ENCODE data around the gene KCTD17. TPM values are rescaled to one million over a fixed set of nuclear protein-coding genes. Genes with fewer than 3 reads are reported as not detected.
A peak's percentile ranks its signal among the peaks of the same experiment; 100 is the strongest.

The KCTD17 gene
- total and polyA plus RNA-seq, 2 of the 13 experiments (the other 11 are each of a cell fraction or from before 2014, with no cell fraction given), result 5.3 to 11.7 TPM

DNA sequence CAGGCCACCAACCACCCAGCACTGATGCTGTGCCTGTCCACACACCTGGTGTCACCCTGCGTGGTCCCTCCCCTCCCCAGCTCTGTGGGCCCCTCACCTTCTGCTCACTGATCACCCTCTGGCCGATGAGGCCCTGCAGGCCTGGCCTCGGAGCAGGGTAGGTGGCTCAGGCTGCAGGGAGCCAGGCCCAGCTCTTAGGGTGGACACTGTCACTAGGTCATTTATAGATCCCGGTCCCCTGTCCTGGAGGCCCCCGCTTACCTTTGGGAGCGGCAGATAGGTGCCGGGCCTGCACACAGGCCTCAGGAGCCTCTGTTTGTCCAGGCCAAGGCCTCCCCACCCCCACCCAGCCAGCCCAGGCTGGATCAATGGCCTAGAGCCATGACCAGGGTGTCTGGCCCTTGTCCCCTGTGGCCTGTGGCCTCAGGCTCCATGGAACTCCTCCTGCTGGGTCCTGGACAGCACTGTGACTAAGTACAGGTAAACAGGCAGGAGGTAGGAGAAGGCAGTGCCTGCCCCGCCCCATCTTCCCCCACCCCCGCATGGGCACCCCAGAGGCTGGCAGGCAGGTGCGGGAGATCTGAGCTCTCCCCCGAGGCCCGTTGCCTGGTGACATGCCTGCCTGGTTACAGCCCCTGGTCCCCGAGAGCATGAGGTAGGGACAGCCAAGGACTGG is 57.8 kb downstream of the KCTD17 start, which contains the start of gene TMPRSS6 (continued):
- TF ChIP-seq, protein P1, sequence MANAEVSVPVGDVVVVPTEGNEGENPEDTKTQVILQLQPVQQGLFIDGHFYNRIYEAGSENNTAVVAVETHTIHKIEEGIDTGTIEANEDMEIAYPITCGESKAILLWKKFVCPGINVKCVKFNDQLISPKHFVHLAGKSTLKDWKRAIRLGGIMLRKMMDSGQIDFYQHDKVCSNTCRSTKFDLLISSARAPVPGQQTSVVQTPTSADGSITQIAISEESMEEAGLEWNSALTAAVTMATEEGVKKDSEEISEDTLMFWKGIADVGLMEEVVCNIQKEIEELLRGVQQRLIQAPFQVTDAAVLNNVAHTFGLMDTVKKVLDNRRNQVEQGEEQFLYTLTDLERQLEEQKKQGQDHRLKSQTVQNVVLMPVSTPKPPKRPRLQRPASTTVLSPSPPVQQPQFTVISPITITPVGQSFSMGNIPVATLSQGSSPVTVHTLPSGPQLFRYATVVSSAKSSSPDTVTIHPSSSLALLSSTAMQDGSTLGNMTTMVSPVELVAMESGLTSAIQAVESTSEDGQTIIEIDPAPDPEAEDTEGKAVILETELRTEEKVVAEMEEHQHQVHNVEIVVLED (CRISPR knock-in tag; IDR thresholded peaks at IDR 0.05; ENCODE audit: borderline replicate concordance), result peak; percentile 21; the same call in 1 of the 2 replicates
- 0 out of 2 replicates have a peak, but pooled peaks have one; percentile 17 for TF ChIP-seq GATAD1 (CRISPR knock-in tag; IDR thresholded peaks at IDR 0.05)
- TF ChIP-seq E2F5 (CRISPR knock-in tag; conservative IDR thresholded peaks at IDR 0.05), result no peak
- TF ChIP-seq ZNF709 (CRISPR knock-in tag; IDR thresholded peaks at IDR 0.05), result 0 out of 2 replicates have a peak, but pooled peaks have one; percentile 28
- peak; percentile 53; the same call in 1 of the 2 replicates for TF ChIP-seq MLX (CRISPR knock-in tag; IDR thresholded peaks at IDR 0.05)
- TF ChIP-seq DRAP1 (CRISPR knock-in tag; IDR thresholded peaks at IDR 0.05), result peak; percentile 67
- peak; percentile 25; the same call in 1 of the 2 replicates for TF ChIP-seq GABPB1 (CRISPR knock-in tag; IDR thresholded peaks at IDR 0.05)
- peak; percentile 84 for TF ChIP-seq RXRA (CRISPR knock-in tag; IDR thresholded peaks at IDR 0.05)
- no peak for TF ChIP-seq TCF12 (IDR thresholded peaks at IDR 0.05)
- TF ChIP-seq TCF12 (CRISPR knock-in tag; IDR thresholded peaks at IDR 0.05), result peak; percentile 71; the same call in 1 of the 2 replicates
- TF ChIP-seq, protein P2, sequence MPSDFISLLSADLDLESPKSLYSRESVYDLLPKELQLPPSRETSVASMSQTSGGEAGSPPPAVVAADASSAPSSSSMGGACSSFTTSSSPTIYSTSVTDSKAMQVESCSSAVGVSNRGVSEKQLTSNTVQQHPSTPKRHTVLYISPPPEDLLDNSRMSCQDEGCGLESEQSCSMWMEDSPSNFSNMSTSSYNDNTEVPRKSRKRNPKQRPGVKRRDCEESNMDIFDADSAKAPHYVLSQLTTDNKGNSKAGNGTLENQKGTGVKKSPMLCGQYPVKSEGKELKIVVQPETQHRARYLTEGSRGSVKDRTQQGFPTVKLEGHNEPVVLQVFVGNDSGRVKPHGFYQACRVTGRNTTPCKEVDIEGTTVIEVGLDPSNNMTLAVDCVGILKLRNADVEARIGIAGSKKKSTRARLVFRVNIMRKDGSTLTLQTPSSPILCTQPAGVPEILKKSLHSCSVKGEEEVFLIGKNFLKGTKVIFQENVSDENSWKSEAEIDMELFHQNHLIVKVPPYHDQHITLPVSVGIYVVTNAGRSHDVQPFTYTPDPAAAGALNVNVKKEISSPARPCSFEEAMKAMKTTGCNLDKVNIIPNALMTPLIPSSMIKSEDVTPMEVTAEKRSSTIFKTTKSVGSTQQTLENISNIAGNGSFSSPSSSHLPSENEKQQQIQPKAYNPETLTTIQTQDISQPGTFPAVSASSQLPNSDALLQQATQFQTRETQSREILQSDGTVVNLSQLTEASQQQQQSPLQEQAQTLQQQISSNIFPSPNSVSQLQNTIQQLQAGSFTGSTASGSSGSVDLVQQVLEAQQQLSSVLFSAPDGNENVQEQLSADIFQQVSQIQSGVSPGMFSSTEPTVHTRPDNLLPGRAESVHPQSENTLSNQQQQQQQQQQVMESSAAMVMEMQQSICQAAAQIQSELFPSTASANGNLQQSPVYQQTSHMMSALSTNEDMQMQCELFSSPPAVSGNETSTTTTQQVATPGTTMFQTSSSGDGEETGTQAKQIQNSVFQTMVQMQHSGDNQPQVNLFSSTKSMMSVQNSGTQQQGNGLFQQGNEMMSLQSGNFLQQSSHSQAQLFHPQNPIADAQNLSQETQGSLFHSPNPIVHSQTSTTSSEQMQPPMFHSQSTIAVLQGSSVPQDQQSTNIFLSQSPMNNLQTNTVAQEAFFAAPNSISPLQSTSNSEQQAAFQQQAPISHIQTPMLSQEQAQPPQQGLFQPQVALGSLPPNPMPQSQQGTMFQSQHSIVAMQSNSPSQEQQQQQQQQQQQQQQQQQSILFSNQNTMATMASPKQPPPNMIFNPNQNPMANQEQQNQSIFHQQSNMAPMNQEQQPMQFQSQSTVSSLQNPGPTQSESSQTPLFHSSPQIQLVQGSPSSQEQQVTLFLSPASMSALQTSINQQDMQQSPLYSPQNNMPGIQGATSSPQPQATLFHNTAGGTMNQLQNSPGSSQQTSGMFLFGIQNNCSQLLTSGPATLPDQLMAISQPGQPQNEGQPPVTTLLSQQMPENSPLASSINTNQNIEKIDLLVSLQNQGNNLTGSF (CRISPR knock-in tag; IDR thresholded peaks at IDR 0.05), result 0 out of 2 replicates have a peak, but pooled peaks have one; percentile 13
- TF ChIP-seq ZSCAN25 (CRISPR knock-in tag; IDR thresholded peaks at IDR 0.05), result peak; percentile 53; the same call in 1 of the 2 replicates
- TF ChIP-seq ZHX1 (CRISPR knock-in tag; IDR thresholded peaks at IDR 0.05; ENCODE audit: low read depth), result 0 out of 2 replicates have a peak, but pooled peaks have one; percentile 5
- TF ChIP-seq, protein P3, sequence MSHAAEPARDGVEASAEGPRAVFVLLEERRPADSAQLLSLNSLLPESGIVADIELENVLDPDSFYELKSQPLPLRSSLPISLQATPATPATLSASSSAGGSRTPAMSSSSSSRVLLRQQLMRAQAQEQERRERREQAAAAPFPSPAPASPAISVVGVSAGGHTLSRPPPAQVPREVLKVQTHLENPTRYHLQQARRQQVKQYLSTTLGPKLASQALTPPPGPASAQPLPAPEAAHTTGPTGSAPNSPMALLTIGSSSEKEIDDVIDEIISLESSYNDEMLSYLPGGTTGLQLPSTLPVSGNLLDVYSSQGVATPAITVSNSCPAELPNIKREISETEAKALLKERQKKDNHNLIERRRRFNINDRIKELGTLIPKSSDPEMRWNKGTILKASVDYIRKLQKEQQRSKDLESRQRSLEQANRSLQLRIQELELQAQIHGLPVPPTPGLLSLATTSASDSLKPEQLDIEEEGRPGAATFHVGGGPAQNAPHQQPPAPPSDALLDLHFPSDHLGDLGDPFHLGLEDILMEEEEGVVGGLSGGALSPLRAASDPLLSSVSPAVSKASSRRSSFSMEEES (CRISPR knock-in tag; IDR thresholded peaks at IDR 0.05), result peak; percentile 22; the same call in 1 of the 2 replicates
